Astrocyte (in vitro differentiated cells and primary cell): ENCODE measurements around the gene IKZF5. TPM values are rescaled to one million over a fixed set of nuclear protein-coding genes. Genes with fewer than 3 reads are reported as not detected.

Experiments used
- DNase-seq: peaks from one replicate; pipeline ENCODE4 v3.0.0-alpha.2; 2010; ENCODE audit warnings: low read depth
- FAIRE-seq: peaks from 2 replicates; lab custom pipeline; 2011; peaks lifted over from hg19 to GRCh38; lab: Jason Lieb, UNC
- H2AFZ ChIP-seq: 2 replicates; pipeline ENCODE4 v1.6.0; 2012; ENCODE audit warnings: low read depth, low read length, inconsistent platforms
- H3K27ac ChIP-seq: 2 replicates; pipeline ENCODE4 v1.5.1; 2011; ENCODE audit warnings: low read depth, low read length, inconsistent platforms
- H3K27me3 ChIP-seq: 2 replicates; pipeline ENCODE4 v1.6.0; 2011; ENCODE audit warnings: low read length, inconsistent platforms; ENCODE audit not compliant: insufficient read depth
- H3K36me3 ChIP-seq: 2 replicates; pipeline ENCODE4 v1.5.1; 2011; ENCODE audit warnings: low read length, inconsistent platforms; ENCODE audit not compliant: insufficient read depth
- H3K4me1 ChIP-seq: 2 replicates; pipeline ENCODE4 v1.5.1; 2011; ENCODE audit warnings: low read length, inconsistent platforms; ENCODE audit not compliant: insufficient read depth
- H3K4me2 ChIP-seq: 2 replicates; pipeline ENCODE4 v1.6.0; 2012; ENCODE audit warnings: low read length, inconsistent platforms
- H3K4me3 ChIP-seq: 2 replicates; pipeline ENCODE4 v1.5.1; 2011; ENCODE audit warnings: low read depth, mild to moderate bottlenecking, low read length, inconsistent platforms; ENCODE audit not compliant: insufficient read depth
- H3K79me2 ChIP-seq: 2 replicates; pipeline ENCODE4 v1.6.0; 2012; ENCODE audit warnings: mild to moderate bottlenecking, low read length, inconsistent platforms; ENCODE audit not compliant: insufficient read depth
- H3K9ac ChIP-seq: 2 replicates; pipeline ENCODE4 v1.6.0; 2012; ENCODE audit warnings: mild to moderate bottlenecking, low read length, inconsistent platforms
- H3K9me3 ChIP-seq: 2 replicates; pipeline ENCODE4 v1.5.1; 2012; ENCODE audit warnings: low read depth, mild to moderate bottlenecking, low read length, inconsistent platforms; ENCODE audit not compliant: insufficient read depth
- H4K20me1 ChIP-seq: 2 replicates; pipeline ENCODE4 v1.6.0; 2012; ENCODE audit warnings: low read length, inconsistent platforms; ENCODE audit not compliant: insufficient read depth
- H3K27ac Mint-ChIP-seq: one replicate; pipeline ENCODE4 v1.8.0; 2021; ENCODE audit warnings: mild to moderate bottlenecking, mixed read lengths; ENCODE audit not compliant: unreplicated experiment
- H3K27me3 Mint-ChIP-seq: one replicate; pipeline ENCODE4 v1.8.0; 2021; ENCODE audit warnings: low read depth, mixed read lengths; ENCODE audit not compliant: unreplicated experiment
- H3K36me3 Mint-ChIP-seq: one replicate; pipeline ENCODE4 v1.8.0; 2021; ENCODE audit warnings: low read depth, mixed read lengths; ENCODE audit not compliant: unreplicated experiment
- H3K4me1 Mint-ChIP-seq: one replicate; pipeline ENCODE4 v1.8.0; 2021; ENCODE audit warnings: low read depth, mixed read lengths; ENCODE audit not compliant: unreplicated experiment
- H3K4me3 Mint-ChIP-seq: one replicate; pipeline ENCODE4 v1.8.0; 2021; ENCODE audit warnings: mild to moderate bottlenecking, moderate library complexity, mixed read lengths; ENCODE audit not compliant: unreplicated experiment
- H3K9me3 Mint-ChIP-seq: one replicate; pipeline ENCODE4 v1.8.0; 2021; ENCODE audit warnings: mild to moderate bottlenecking, mixed read lengths; ENCODE audit not compliant: unreplicated experiment
- EZH2 ChIP-seq: IDR thresholded peaks from 2 replicates; pipeline ENCODE4 v1.6.1; 2012; ENCODE audit warnings: mild to moderate bottlenecking, low read length, inconsistent platforms; ENCODE audit not compliant: insufficient read depth
- total RNA-seq: library from RNA; stranded (reverse); gene quantifications from 2 replicates; pipeline ENCODE4 v1.2.1, GENCODE V29; 2021
- TF ChIP-seq, protein P1 (sequence below): IDR thresholded peaks from 2 replicates; pipeline ENCODE4 v1.5.1; 2011; ENCODE audit warnings: low read depth, mild to moderate bottlenecking, inconsistent platforms, low read length, moderate library complexity; ENCODE audit not compliant: insufficient read depth

Gene IKZF5
- total RNA-seq, 1 donor from 2014 or later: 10.8 TPM

DNA sequence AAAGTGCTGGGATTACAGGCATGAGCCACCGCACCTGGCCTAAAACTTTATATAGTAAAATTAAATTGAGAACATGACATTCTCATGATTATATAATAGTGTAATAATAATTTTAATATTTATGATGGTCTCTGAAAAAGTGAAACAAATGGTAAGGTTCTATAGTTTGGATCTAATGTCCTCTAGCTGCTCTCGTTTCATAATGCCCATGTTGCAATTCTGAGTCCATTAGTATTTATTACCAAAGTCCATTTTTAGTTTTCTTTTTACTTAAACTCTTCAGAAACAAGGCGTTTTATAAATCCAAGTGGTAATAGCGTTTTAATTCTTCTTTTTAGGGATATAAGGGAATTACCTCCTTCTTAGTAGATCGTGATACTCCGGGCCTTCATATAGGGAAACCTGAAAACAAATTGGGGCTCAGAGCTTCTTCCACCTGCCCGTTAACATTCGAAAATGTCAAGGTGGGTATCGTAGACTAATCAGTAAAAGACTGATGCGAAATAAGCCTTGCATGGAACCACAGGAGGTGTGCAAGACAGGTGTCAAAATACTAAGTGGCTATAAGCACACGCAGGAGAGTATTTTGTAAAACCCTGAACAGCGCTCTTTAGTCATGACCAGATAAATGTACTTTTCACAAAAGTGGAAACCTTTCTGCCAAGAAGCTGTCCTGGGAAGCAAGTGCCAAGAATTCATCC, 34.3 kb upstream of the IKZF5 start:
- Mint-ChIP-seq H3K36me3 (no peaks in the 10 kb centered on the region), H3K4me1 (no peaks in the 10 kb centered on the region), H3K9me3 (no peaks in the 10 kb centered on the region), H3K27ac (no peak overlapping the region), H3K27me3 (no peaks in the 10 kb centered on the region), H3K4me3 (no peak overlapping the region)
- no peak for DNase-seq
- no peaks in the 10 kb centered on the region for H3K4me1 ChIP-seq
- H3K27me3 ChIP-seq: no peaks in the 10 kb centered on the region
- no peak overlapping the region for H3K9ac ChIP-seq
- no peak for FAIRE-seq
- no peak for TF ChIP-seq EZH2
- TF ChIP-seq, protein P1, sequence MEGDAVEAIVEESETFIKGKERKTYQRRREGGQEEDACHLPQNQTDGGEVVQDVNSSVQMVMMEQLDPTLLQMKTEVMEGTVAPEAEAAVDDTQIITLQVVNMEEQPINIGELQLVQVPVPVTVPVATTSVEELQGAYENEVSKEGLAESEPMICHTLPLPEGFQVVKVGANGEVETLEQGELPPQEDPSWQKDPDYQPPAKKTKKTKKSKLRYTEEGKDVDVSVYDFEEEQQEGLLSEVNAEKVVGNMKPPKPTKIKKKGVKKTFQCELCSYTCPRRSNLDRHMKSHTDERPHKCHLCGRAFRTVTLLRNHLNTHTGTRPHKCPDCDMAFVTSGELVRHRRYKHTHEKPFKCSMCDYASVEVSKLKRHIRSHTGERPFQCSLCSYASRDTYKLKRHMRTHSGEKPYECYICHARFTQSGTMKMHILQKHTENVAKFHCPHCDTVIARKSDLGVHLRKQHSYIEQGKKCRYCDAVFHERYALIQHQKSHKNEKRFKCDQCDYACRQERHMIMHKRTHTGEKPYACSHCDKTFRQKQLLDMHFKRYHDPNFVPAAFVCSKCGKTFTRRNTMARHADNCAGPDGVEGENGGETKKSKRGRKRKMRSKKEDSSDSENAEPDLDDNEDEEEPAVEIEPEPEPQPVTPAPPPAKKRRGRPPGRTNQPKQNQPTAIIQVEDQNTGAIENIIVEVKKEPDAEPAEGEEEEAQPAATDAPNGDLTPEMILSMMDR: no peak
- no peaks in the 10 kb centered on the region for H3K36me3 ChIP-seq
- no peak overlapping the region for H3K27ac ChIP-seq
- no peaks in the 10 kb centered on the region for H3K9me3 ChIP-seq
- no peak overlapping the region for H3K4me3 ChIP-seq
- no peak overlapping the region for H2AFZ ChIP-seq
- H3K4me2 ChIP-seq: no peak overlapping the region
- no peaks in the 10 kb centered on the region for H4K20me1 ChIP-seq
- no peaks in the 10 kb centered on the region for H3K79me2 ChIP-seq

DNA sequence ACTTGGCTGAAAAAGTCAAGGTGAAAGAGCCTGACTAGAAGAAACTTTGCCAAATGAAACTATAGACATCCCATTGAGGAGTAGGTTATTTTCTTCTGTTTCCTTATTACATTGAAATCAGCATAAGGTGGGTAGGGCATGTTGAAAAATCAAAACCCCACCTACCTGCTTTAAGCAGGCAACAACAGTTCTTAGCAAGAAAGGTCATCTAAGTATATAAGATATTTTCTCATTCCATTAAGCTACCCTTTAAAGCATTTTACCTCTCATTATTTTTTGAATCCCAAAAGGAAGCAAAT, 31.0 kb upstream of the IKZF5 start:
- H3K27ac ChIP-seq: no peak overlapping the region
- H3K36me3 ChIP-seq: no peaks in the 10 kb centered on the region
- Mint-ChIP-seq H3K4me1 (no peaks in the 10 kb centered on the region), H3K27me3 (no peaks in the 10 kb centered on the region), H3K36me3 (no peaks in the 10 kb centered on the region), H3K4me3 (no peak overlapping the region), H3K27ac (no peak overlapping the region), H3K9me3 (no peaks in the 10 kb centered on the region)
- no peak overlapping the region for H3K4me3 ChIP-seq
- H3K79me2 ChIP-seq: no peaks in the 10 kb centered on the region
- TF ChIP-seq EZH2: no peak
- TF ChIP-seq, protein P1: no peak
- H3K4me2 ChIP-seq: no peak overlapping the region
- FAIRE-seq: no peak
- H4K20me1 ChIP-seq: no peaks in the 10 kb centered on the region
- H3K4me1 ChIP-seq: no peaks in the 10 kb centered on the region
- no peaks in the 10 kb centered on the region for H3K27me3 ChIP-seq
- no peak overlapping the region for H3K9ac ChIP-seq
- no peak overlapping the region for H2AFZ ChIP-seq
- no peak for DNase-seq
- no peaks in the 10 kb centered on the region for H3K9me3 ChIP-seq
